ENCODE measurements around the gene WNT8B.

Gene WNT8B

GRCh38 chr10:100518761-100519241 lies 56.0 kb downstream of the WNT8B start:
- DNase-seq (ENCODE audit: low read depth in 2 of 3, low spot score in 1 of 3) = peak in 2 of 3 donors; percentile 56 to 75

DNA sequence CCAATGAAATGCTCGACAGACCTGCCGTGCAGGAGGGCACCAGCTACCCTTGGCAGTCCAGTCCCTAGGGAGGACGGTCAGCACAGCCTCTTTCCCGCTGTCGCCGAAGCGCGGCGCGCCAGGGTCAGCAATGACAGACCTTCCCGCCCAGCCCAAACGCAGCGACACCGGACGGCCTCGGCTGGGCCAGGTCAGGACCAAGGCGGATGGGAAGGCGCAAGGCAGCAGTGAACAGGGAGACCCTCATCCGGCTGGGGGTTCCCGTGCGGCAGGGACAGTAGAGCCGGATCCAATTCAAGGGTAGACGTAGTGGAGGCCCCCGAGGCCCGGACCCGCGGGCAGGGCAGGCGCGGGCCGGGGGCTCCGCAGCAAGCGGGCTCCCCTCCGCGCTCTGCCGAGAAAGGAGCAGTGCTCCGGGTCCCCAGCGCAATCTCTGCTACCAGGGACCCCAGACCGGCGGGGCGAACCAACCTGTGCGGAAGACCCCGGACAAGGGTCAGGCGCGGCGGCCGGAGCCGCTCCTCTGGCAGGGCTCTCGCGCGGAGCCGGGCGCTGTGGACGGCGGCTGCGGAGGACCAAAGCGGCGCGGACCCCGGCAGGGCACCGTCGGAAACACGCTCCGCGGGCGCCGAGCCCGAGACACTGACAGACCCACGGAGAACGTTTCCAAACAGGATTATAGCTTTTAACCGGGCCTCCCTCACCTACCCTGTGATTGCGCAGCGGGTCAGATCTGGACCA lies 56.7 kb downstream of the WNT8B start, which contains the start of gene SEC31B:
Gene SEC31B (minus strand): TSS at position 551 of the 741 bp plus-strand sequence. CDS start 2,909 bp downstream, outside the sequence.
- DNase-seq (ENCODE audit: low read depth in 2 of 3, low spot score in 1 of 3) = no peak

DNA sequence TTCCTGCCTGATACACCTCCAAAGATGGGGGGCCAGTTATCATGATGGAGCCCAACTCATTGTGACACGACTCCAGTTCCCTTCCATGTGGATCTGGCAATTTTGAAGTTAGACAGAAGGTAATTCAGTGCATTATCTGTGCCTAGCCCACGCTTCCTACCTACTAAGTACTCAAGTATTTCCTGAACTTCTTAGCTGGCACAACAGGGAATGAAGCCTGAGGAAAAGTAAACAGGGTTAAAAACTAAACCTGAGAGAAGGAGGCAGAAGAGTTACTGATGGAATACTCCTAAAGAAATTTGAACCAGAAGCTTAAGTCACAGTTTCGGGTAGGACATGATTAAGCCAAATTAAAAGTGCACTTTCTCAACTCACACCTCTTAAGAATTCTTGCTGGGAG lies 58.0 kb downstream of the WNT8B start:
- DNase-seq (ENCODE audit: low read depth in 2 of 3, low spot score in 1 of 3) = no peak

- DNase-seq (ENCODE audit: low read depth in 2 of 3, low spot score in 1 of 3) = no peak
These were observed 59.4 kb downstream of the WNT8B start for GRCh38 chr10:100522107-100522801.

DNA sequence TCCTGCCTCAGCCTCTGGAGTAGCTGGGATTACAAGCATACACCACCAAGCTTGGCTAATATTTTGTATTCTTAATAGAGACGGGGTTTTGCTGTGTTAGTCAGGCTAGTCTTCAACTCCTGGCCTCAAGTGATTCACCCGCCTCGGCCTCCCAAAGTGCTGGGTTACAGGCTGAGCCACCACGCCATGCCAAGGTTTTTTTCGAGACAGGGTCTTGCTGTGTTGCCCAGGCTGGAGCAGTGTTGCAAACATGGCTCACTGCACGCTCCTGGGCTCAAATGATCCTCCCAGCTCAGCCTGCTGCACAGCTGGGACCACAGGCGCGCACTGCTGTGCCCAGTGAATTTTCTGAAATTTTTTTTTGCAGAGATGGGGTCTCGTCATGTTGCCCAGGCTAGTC lies 60.1 kb downstream of the WNT8B start:
- no peak for DNase-seq (ENCODE audit: low read depth in 2 of 3, low spot score in 1 of 3)

GRCh38 chr10:100524206-100524605 lies 61.4 kb downstream of the WNT8B start:
- DNase-seq (ENCODE audit: low read depth in 2 of 3, low spot score in 1 of 3) = no peak

- no peak for DNase-seq (ENCODE audit: low read depth in 2 of 3, low spot score in 1 of 3)
These were observed 61.8 kb downstream of the WNT8B start for GRCh38 chr10:100524638-100525037.

DNA sequence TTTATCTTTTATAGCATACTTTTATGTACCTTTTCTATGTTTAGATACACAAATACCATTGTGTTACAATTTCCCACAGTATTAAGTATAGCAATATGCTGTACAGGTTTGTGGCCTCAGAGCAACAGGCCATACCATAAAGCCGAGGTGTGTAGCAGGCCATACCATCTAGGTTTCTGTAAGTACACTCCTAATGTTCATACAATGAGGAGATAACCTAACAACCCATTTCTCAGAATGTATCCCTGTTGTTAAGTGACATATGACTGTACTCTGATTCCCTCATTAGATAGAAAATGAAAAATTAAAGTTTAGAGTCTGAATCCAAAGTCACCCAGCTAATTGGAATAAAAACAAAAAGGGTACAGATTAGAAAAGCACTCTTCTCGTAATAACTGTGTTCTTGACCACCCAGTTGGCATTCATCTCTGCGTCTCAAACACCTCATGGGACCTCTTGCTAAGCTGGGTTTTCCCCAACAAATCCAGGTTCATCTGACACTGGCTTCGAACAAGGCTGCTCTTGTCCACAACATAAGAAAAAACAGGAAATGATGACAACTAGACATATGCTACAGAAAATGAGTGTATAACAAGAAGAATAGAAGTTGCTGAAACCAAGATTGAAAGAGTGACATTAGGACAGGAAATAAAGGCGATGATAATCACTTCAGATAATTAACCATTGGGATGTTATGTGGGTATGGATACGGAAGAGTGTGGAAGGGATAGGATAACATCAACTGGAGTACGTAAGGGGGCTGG lies 65.5 kb downstream of the WNT8B start:
- no peak for DNase-seq (ENCODE audit: low read depth in 2 of 3, low spot score in 1 of 3)

- DNase-seq (ENCODE audit: low read depth in 2 of 3, low spot score in 1 of 3) = no peak
These were observed 66.2 kb downstream of the WNT8B start for GRCh38 chr10:100528921-100529474.

DNA sequence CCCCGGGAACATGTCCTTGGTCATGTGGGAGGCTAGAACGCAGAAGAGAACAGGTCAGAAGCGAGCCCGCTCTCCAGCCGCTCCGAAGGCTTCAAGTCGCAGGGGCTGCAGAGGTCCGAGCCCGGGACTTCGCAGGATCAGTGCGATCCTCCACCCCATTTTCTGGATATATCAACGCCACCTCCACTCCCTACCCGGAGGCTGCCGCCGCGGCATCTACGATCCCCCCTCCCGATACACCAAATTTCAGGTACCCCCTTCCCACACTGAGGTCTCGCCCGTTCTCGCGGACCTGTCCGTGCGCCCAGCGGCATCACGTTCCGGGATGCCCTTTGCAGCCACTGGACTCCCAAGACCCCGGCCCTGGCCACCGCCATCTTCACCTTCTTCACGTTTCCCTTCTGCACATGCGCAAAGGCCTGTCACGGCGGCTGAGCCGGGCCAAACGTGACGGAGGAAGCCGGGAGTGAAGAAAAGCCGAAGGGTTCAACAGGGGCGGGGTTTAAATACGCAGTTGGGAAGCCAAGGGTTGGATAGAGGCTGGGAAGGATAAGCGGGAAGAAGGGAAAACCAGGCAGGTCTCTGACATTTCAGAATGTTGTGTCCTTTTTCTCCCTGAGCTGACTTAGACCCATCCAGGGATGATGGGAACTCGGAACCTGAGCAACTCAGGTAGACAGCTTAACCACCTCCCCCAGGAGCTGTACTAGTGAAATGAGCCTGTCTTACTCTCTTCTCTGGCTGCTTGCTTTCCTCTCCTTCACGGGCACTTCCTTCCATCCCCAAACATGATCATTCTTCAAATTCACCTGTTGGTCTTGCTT lies 66.9 kb downstream of the WNT8B start, which contains the start of gene NDUFB8:
Gene NDUFB8 (minus strand): TSS at position 397 of the 824 bp plus-strand sequence. CDS start 20 bp downstream, at position 377.
- peak; percentile 80 to 86 (median 82) for DNase-seq (ENCODE audit: low read depth in 2 of 3, low spot score in 1 of 3)

DNA sequence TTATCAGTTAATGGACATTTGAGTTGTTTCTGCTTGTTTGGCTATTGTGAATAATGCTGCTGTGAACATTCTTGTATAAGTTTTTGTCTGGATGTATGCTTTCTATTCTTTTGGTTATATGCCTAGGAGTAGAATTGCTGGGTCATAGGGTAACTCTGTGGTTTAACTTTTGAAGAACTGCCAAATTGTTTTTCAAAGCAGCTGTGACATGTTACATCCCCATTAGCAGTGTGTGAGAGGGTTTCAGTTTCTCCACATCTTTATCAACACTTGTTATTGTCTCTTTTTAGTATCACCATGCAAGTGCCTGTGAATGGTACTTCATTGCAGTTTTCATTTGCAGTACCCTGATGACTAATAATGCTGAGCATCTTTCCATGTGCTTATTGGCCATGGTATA lies 69.0 kb downstream of the WNT8B start:
- DNase-seq (ENCODE audit: low read depth in 2 of 3, low spot score in 1 of 3) = no peak

Measured in stimulated activated CD4-positive, alpha-beta T cell treated with anti-CD3 and anti-CD28 coated beads, Interleukin-12 subunit alpha, Interleukin-12 subunit beta, amount 100 ng/mL, for 48 hours (primary cell).